Endodermal cell (in vitro differentiated cells): Measurements from ENCODE around the gene GCAT. TPM values are rescaled to one million over a fixed set of nuclear protein-coding genes. Genes with fewer than 3 reads are reported as not detected.

Experiments used
- DNase-seq: peaks from one replicate; pipeline ENCODE4 v3.0.0-alpha.2; 2017
- H3K27ac ChIP-seq: 2 replicates; pipeline ENCODE4 v1.5.1; 2013; ENCODE audit warnings: mild to moderate bottlenecking, low read depth, low read length, moderate library complexity
- H3K27me3 ChIP-seq: 2 replicates; pipeline ENCODE4 v1.6.1; 2013; ENCODE audit warnings: mild to moderate bottlenecking, low read length, moderate library complexity; ENCODE audit not compliant: insufficient read depth, control insufficient read depth, poor library complexity, severe bottlenecking
- H3K36me3 ChIP-seq: 2 replicates; pipeline ENCODE4 v1.7.0; 2013; ENCODE audit warnings: mild to moderate bottlenecking, low read length, moderate library complexity; ENCODE audit not compliant: control insufficient read depth, insufficient read depth
- H3K4me1 ChIP-seq: one replicate; pipeline ENCODE4 v1.7.0; 2013; ENCODE audit warnings: low read length; ENCODE audit not compliant: control insufficient read depth, insufficient read depth
- H3K4me3 ChIP-seq: 2 replicates; pipeline ENCODE4 v1.5.1; 2013; ENCODE audit warnings: mild to moderate bottlenecking, low read length, moderate library complexity
- H3K9ac ChIP-seq: 2 replicates; pipeline ENCODE4 v1.6.1; 2013; ENCODE audit warnings: mild to moderate bottlenecking, low read length, moderate library complexity; ENCODE audit not compliant: poor library complexity, severe bottlenecking; ENCODE audit errors: extremely low read depth
- H3K9me3 ChIP-seq: 2 replicates; pipeline ENCODE4 v1.6.1; 2013; ENCODE audit warnings: mild to moderate bottlenecking, low read length, moderate library complexity; ENCODE audit not compliant: control insufficient read depth
- H3K27ac Mint-ChIP-seq: 2 replicates; pipeline ENCODE4 v1.8.0; 2020; ENCODE audit warnings: mixed read lengths
- H3K27me3 Mint-ChIP-seq: 2 replicates; pipeline ENCODE4 v1.8.0; 2021; ENCODE audit warnings: mild to moderate bottlenecking, mixed read lengths; ENCODE audit not compliant: insufficient read depth
- H3K36me3 Mint-ChIP-seq: 2 replicates; pipeline ENCODE4 v1.8.0; 2020; ENCODE audit warnings: low read depth, mixed read lengths
- H3K4me1 Mint-ChIP-seq: 2 replicates; pipeline ENCODE4 v1.8.0; 2020; ENCODE audit warnings: mixed read lengths
- H3K4me3 Mint-ChIP-seq: 2 replicates; pipeline ENCODE4 v1.8.0; 2020; ENCODE audit warnings: mild to moderate bottlenecking, moderate library complexity, mixed read lengths
- H3K9me3 Mint-ChIP-seq: 2 replicates; pipeline ENCODE4 v1.8.0; 2020; ENCODE audit warnings: mild to moderate bottlenecking, mixed read lengths
- CTCF ChIP-seq: fragments of 200-600 bp; sonication (generic); conservative IDR thresholded peaks from 2 replicates; pipeline ENCODE4 v1.5.0; 2021; ENCODE audit warnings: antibody characterized with exemption, mild to moderate bottlenecking
- WGBS, 2 experiments: methylation state at CpG; one replicate each; pipeline versions ENCODE4 v1.1.5 to v1.1.7; 2013; ENCODE audit warnings: missing lambda C conversion rate in 2 of 2, mixed read lengths in 1 of 2; ENCODE audit not compliant: insufficient coverage in 1 of 2, insufficient read length in 1 of 2; 5-methylcytosine and 5-hydroxymethylcytosine counted together
- total RNA-seq, 2 donors: library from RNA; stranded (reverse); fragmentation: NEBNext Ultra II Directional in 1 of 2; extraction: Animal tissue kit (Norgen Biotek cat#: 25700) in 1 of 2; gene quantifications; 2 replicates in 1 of 2; 3 replicates in 1 of 2; pipeline ENCODE4 v1.2.1, GENCODE V29; 2021

The GCAT gene
- total RNA-seq, 2 donors from 2014 or later, result 22.2 to 26.2 TPM

DNA sequence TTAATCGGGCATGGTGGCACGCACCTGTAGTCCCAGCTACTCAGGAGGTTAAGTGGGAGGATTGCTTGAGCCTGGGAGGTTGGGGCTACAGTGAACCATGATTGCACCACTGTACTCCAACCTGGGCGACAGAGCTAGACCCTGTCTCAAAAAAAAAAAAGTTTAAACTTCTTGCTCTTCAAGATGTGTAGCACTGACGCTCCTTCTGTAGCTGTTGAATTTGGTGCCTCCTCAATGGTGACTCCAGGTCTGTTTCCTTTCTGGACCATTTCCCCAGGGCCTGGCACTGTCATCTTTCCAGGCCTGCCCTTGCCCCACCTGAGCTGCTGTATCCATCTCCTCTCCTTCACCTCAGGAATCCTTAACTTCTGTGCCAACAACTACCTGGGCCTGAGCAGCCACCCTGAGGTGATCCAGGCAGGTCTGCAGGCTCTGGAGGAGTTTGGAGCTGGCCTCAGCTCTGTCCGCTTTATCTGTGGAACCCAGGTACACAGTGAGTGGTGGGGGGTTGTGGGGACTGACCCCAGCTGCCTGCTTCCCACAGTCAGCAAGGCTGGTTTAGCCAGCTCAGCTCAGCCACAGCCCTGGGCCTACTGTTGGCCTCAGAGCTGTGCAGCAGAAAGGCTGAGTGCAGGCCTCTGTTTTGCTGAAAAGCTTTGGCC is 2.1 kb downstream of the GCAT start:
- Histone ChIP-seq H3K4me3 (no peak overlapping the region), H3K9ac (no peak overlapping the region), H3K9me3 (no peaks in the 10 kb centered on the region), H3K36me3 (peaks cover 7% of the 10 kb centered on the region), H3K27me3 (no peaks in the 10 kb centered on the region), H3K27ac (no peak overlapping the region), H3K4me1 (no peaks in the 10 kb centered on the region)
- DNase-seq, result no peak
- WGBS, 2 experiments, result 90% methylated on average over 5 of the region's 5 CpGs
- no peaks in the 10 kb centered on the region for H3K9me3 Mint-ChIP-seq
- peaks cover 5% of the 10 kb centered on the region for H3K36me3 Mint-ChIP-seq
- H3K4me1 Mint-ChIP-seq, result peaks cover 13% of the 10 kb centered on the region
- no peak overlapping the region for H3K4me3 Mint-ChIP-seq
- peaks cover 8% of the 10 kb centered on the region for H3K27me3 Mint-ChIP-seq
- TF ChIP-seq CTCF, result no peak
- H3K27ac Mint-ChIP-seq, result no peak overlapping the region

GRCh38 chr22:37811867-37812266 is 4.1 kb downstream of the GCAT start:
- WGBS, 2 experiments, result 92 to 100% methylated on average over 1 to 2 of the region's 2 CpGs
- no peaks in the 10 kb centered on the region for H3K9me3 Mint-ChIP-seq
- peaks cover 3% of the 10 kb centered on the region for H3K4me1 Mint-ChIP-seq

GRCh38 chr22:37812869-37813678 is 5.3 kb downstream of the GCAT start:
- no peak for DNase-seq

More at GRCh38 chr22:37811867-37812266, 4.1 kb downstream of the GCAT start:
- no peak overlapping the region for H3K9ac ChIP-seq
- peaks cover 7% of the 10 kb centered on the region for H3K36me3 ChIP-seq
- no peak overlapping the region for H3K4me3 ChIP-seq
- H3K27me3 Mint-ChIP-seq, result peaks cover 5% of the 10 kb centered on the region
- H3K36me3 Mint-ChIP-seq, result peaks cover 11% of the 10 kb centered on the region
- DNase-seq, result no peak
- no peak overlapping the region for H3K27ac Mint-ChIP-seq
- H3K9me3 ChIP-seq, result no peaks in the 10 kb centered on the region
- TF ChIP-seq CTCF, result no peak
- no peaks in the 10 kb centered on the region for H3K27me3 ChIP-seq
- H3K4me3 Mint-ChIP-seq, result no peak overlapping the region
- no peaks in the 10 kb centered on the region for H3K4me1 ChIP-seq
- no peak overlapping the region for H3K27ac ChIP-seq

More at GRCh38 chr22:37812869-37813678, 5.3 kb downstream of the GCAT start:
- 94% methylated on average over 17 to 27 of the region's 27 CpGs for WGBS, 2 experiments
- Mint-ChIP-seq H3K27ac (no peak overlapping the region), H3K4me1 (peaks cover 3% of the 10 kb centered on the region), H3K4me3 (no peak overlapping the region), H3K9me3 (no peaks in the 10 kb centered on the region), H3K36me3 (peaks cover 15% of the 10 kb centered on the region), H3K27me3 (peaks cover 5% of the 10 kb centered on the region)
- Histone ChIP-seq H3K4me3 (no peak overlapping the region), H3K4me1 (no peaks in the 10 kb centered on the region), H3K9me3 (no peaks in the 10 kb centered on the region), H3K36me3 (peaks cover 7% of the 10 kb centered on the region), H3K27ac (no peak overlapping the region), H3K27me3 (no peaks in the 10 kb centered on the region), H3K9ac (no peak overlapping the region)
- no peak for TF ChIP-seq CTCF
